Astrocyte of the spinal cord (primary cell): ENCODE results near the gene MCHR1.

Experiments used
- DNase-seq: peaks from one replicate; pipeline ENCODE4 v3.0.0; 2011; ENCODE audit warnings: low read depth, low spot score
- H3K4me3 ChIP-seq: 2 replicates; pipeline ENCODE4 v1.5.1; 2011; ENCODE audit warnings: low read depth, mild to moderate bottlenecking, low read length, moderate library complexity
- CTCF ChIP-seq: IDR thresholded peaks from 2 replicates; pipeline ENCODE4 v1.5.1; 2012; ENCODE audit warnings: low read depth, mild to moderate bottlenecking, low read length, inconsistent platforms
- in situ Hi-C: cut with HindIII; loops from 2 replicates; pipeline ENCODE4 v1.10.0; 2017; ENCODE audit warnings: low sequenced_read_pairs

The MCHR1 gene

GRCh38 chr22:40679249-40679963 lies at the start of gene MCHR1:
TSS of gene MCHR1 (plus strand) at chr22:40679484. CDS start at chr22:40679653, 169 bp downstream.
- no peak for DNase-seq
- no peak for TF ChIP-seq CTCF
- peak within 1 kb of the TSS; percentile 21 for H3K4me3 ChIP-seq
- in situ Hi-C loops: no loop called here

GRCh38 chr22:40631925-40632324 lies 47.4 kb upstream of the MCHR1 start:
- TF ChIP-seq CTCF: no peak
- no peak for DNase-seq
- no peak overlapping the region for H3K4me3 ChIP-seq

GRCh38 chr22:40633036-40633435 lies 46.2 kb upstream of the MCHR1 start:
- in situ Hi-C loops: no loop called here
- no peak for DNase-seq
- H3K4me3 ChIP-seq: no peak overlapping the region
- TF ChIP-seq CTCF: no peak

More at GRCh38 chr22:40631925-40632324, 47.4 kb upstream of the MCHR1 start:
- in situ Hi-C loops: no loop called here

- H3K4me3 ChIP-seq: peak overlapping the region; percentile 92
Observed at GRCh38 chr22:40634119-40634903, 45.0 kb upstream of the MCHR1 start.

GRCh38 chr22:40635043-40635939 lies 44.0 kb upstream of the MCHR1 start:
- DNase-seq: peak; percentile 51
- peak overlapping the region; percentile 92 for H3K4me3 ChIP-seq
- in situ Hi-C loops: no loop called here
- no peak for TF ChIP-seq CTCF

More at GRCh38 chr22:40634119-40634903, 45.0 kb upstream of the MCHR1 start:
- in situ Hi-C loops: no loop called here
- TF ChIP-seq CTCF: no peak
- DNase-seq: no peak

- DNase-seq: no peak
- peak overlapping the region; percentile 92 for H3K4me3 ChIP-seq
- TF ChIP-seq CTCF: no peak
- in situ Hi-C loops: no loop called here
Observed at GRCh38 chr22:40635940-40636379, 43.3 kb upstream of the MCHR1 start.
